OCI-LY3 (cell line): ENCODE results near the gene TOR4A.

Source experiments
- H2AFZ ChIP-seq: fragments of 200-600, 300-600 bp; shearing (Covaris generic); 2 replicates; pipeline ENCODE4 v1.6.0; 2014; ENCODE audit warnings: antibody characterized with exemption, low read depth, low read length
- H3K27ac ChIP-seq: fragments of 200-600, 300-600 bp; sonication (generic); 2 replicates; pipeline ENCODE4 v1.5.1; 2014; ENCODE audit warnings: mild to moderate bottlenecking, low read length, moderate library complexity, mixed read lengths
- H3K27me3 ChIP-seq: fragments of 200-600, 300-600 bp; sonication (generic); 2 replicates; pipeline ENCODE4 v1.6.1; 2014; ENCODE audit warnings: low read depth, low read length, mixed read lengths
- H3K36me3 ChIP-seq: fragments of 200-600, 300-600 bp; sonication (generic); replicated peaks from 2 replicates; pipeline ENCODE3; 2014; ENCODE audit warnings: low read depth, low read length, mixed read lengths
- H3K4me1 ChIP-seq: fragments of 300-600, 200-600 bp; sonication (generic); 2 replicates; pipeline ENCODE4 v1.6.1; 2014; ENCODE audit warnings: low read length, mixed read lengths
- H3K4me2 ChIP-seq: fragments of 200-600, 300-600 bp; sonication (generic); 2 replicates; pipeline ENCODE4 v1.6.1; 2014; ENCODE audit warnings: low read length, mixed read lengths
- H3K4me3 ChIP-seq: fragments of 300-600, 200-600 bp; sonication (generic); 2 replicates; pipeline ENCODE4 v1.5.1; 2014; ENCODE audit warnings: antibody characterized with exemption, mild to moderate bottlenecking, low read length, moderate library complexity
- H3K79me2 ChIP-seq: fragments of 300-600, 200-600 bp; shearing (Covaris generic); 2 replicates; pipeline ENCODE4 v1.6.1; 2014; ENCODE audit warnings: mild to moderate bottlenecking, low read length, mixed read lengths
- H3K9ac ChIP-seq: fragments of 300-600, 200-600 bp; shearing (Covaris generic); 2 replicates; pipeline ENCODE4 v1.6.0; 2014; ENCODE audit warnings: mild to moderate bottlenecking, low read length, moderate library complexity
- H3K9me3 ChIP-seq: fragments of 200-600, 300-600 bp; shearing (Covaris generic); 2 replicates; pipeline ENCODE4 v1.6.1; 2014; ENCODE audit warnings: low read length, mixed read lengths; ENCODE audit not compliant: insufficient read depth
- H4K20me1 ChIP-seq: fragments of 200-600, 300-600 bp; sonication (generic); 2 replicates; pipeline ENCODE4 v1.6.1; 2016; ENCODE audit warnings: low read length, mixed read lengths; ENCODE audit not compliant: insufficient read depth
- EZH2phosphoT487 ChIP-seq: fragments of 200-600 bp; shearing (Covaris generic); IDR thresholded peaks from 2 replicates; pipeline ENCODE4 v1.6.1; 2018; ENCODE audit warnings: antibody characterized with exemption, mixed run types, low read depth
- TF ChIP-seq, protein P1 (sequence below): fragments of 200-600, 300-600 bp; sonication (generic); IDR thresholded peaks from 2 replicates; pipeline ENCODE4 v1.5.1; 2014; ENCODE audit warnings: antibody characterized with exemption, low read length, low read depth

TOR4A gene

DNA sequence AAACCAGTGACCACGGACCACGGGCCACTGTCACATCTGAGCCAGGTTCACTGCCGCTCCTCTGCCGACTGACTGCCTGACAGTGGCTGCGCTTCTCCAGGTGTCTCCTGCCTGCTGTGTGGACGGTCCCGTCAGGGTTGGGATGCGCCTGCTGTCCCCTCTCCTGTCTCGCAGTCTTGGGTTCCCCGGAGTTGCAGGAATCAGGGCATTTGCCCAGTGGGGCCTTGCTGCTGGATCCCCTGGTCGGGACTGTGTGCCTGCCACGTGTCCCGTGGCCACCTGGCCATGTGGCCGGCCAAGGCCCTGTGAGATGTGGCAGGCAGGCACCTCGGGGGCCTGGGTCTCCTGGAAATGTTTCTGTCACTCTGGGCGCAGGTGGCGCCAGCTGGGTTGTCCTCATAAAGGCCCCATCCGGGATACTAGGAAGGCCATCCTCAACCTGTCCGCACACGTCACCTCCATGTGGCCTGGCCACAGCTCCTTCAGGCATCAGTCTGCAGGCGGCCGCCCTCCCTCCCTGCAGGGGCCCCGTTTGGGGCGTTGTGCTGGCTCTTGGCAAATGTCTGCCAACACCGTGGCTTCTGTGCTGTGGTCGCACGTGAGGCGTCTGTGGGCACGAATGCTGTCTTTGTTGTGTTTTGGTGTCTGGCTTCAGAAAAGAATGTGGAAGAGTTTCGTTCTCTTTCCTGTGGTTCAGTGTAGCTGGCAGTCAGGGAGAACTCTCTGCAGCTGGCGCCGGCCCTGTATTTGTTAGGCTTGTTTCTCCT lies 6.4 kb upstream of the TOR4A start:
- H4K20me1 ChIP-seq: no peaks in the 10 kb centered on the region
- no peak overlapping the region for H3K4me2 ChIP-seq
- no peaks in the 10 kb centered on the region for H3K27me3 ChIP-seq
- H3K4me1 ChIP-seq: peaks cover 15% of the 10 kb centered on the region
- no peak overlapping the region for H3K9ac ChIP-seq
- peaks cover 26% of the 10 kb centered on the region for H3K36me3 ChIP-seq
- no peak overlapping the region for H2AFZ ChIP-seq
- TF ChIP-seq EZH2phosphoT487: no peak
- TF ChIP-seq, protein P1, sequence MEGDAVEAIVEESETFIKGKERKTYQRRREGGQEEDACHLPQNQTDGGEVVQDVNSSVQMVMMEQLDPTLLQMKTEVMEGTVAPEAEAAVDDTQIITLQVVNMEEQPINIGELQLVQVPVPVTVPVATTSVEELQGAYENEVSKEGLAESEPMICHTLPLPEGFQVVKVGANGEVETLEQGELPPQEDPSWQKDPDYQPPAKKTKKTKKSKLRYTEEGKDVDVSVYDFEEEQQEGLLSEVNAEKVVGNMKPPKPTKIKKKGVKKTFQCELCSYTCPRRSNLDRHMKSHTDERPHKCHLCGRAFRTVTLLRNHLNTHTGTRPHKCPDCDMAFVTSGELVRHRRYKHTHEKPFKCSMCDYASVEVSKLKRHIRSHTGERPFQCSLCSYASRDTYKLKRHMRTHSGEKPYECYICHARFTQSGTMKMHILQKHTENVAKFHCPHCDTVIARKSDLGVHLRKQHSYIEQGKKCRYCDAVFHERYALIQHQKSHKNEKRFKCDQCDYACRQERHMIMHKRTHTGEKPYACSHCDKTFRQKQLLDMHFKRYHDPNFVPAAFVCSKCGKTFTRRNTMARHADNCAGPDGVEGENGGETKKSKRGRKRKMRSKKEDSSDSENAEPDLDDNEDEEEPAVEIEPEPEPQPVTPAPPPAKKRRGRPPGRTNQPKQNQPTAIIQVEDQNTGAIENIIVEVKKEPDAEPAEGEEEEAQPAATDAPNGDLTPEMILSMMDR: no peak
- H3K27ac ChIP-seq: no peak overlapping the region
- H3K4me3 ChIP-seq: no peak overlapping the region
- no peaks in the 10 kb centered on the region for H3K9me3 ChIP-seq
- H3K79me2 ChIP-seq: no peaks in the 10 kb centered on the region

DNA sequence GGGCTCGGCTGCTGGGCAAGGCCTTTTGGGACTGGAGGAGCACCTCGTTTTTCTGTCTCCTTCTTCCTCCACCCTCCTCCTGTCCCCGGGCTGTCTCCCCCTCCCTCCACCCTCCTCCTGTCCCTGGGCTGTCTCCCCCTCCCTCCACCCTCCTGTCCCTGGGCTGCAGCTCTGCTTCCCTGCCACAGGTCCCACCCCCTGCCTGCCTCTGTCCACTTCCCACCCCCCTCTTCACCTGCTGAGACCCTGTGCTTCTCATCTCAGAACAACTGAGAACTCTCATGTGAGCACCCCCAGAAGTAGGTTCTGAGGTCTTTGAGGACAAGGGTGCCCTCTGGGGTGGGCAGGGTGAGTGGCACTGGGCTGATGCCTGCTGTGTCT lies 5.8 kb upstream of the TOR4A start:
- no peak overlapping the region for H3K4me2 ChIP-seq
- H3K4me1 ChIP-seq: peaks cover 20% of the 10 kb centered on the region
- H4K20me1 ChIP-seq: no peaks in the 10 kb centered on the region
- H3K27me3 ChIP-seq: no peaks in the 10 kb centered on the region
- no peak overlapping the region for H3K9ac ChIP-seq
- H3K9me3 ChIP-seq: no peaks in the 10 kb centered on the region
- H3K4me3 ChIP-seq: no peak overlapping the region
- H3K36me3 ChIP-seq: peaks cover 20% of the 10 kb centered on the region
- H3K79me2 ChIP-seq: no peaks in the 10 kb centered on the region
- TF ChIP-seq, protein P1: no peak
- no peak for TF ChIP-seq EZH2phosphoT487
- H2AFZ ChIP-seq: no peak overlapping the region
- no peak overlapping the region for H3K27ac ChIP-seq

DNA sequence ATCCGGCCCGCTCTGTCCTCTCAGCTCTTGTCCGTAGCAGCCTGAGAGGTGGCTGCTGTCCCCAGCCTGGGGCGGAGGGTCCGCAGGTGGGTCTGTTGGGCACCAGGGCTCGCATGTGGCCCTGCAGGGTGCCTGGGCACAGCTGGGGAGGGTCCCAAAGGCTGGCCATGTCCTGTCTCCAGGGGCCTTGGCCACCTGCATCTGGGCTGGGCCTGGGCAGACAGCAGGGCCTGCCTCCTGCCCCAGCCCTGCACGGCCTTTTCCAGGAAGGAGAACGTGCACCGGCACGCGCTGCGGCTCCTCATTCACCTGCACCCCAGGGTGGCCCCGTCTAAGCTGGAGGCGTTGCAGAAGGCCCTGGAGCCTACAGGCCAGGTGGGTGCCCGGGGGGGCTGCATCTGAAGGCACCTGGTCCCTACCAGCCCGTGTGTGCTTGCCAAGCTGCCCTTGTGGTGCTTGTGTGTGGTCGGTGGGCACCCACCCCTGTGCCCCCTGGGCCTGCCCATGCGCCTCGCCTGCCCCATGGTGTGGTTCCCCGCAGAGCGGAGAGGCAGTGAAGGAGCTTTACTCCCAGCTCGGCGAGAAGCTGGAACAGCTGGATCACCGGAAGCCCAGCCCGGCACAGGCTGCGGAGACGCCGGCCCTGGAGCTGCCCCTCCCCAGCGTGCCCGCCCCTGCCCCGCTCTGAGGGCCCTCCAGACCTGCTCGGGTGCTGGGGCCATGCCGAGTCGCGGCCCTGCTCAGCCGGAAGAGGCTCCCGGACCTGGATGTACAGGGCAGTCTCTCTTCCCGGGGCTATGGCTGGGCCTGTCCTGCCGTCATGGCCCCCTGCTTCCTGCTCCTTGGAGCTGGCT lies 5.1 kb upstream of the TOR4A start:
- TF ChIP-seq EZH2phosphoT487: no peak
- TF ChIP-seq, protein P1: no peak
- Histone ChIP-seq H3K4me1 (peaks cover 28% of the 10 kb centered on the region), H3K9me3 (no peaks in the 10 kb centered on the region), H4K20me1 (no peaks in the 10 kb centered on the region), H2AFZ (no peak overlapping the region), H3K36me3 (peaks cover 16% of the 10 kb centered on the region), H3K79me2 (no peaks in the 10 kb centered on the region), H3K4me2 (no peak overlapping the region), H3K9ac (no peak overlapping the region), H3K27me3 (no peaks in the 10 kb centered on the region), H3K27ac (no peak overlapping the region), H3K4me3 (no peak overlapping the region)

DNA sequence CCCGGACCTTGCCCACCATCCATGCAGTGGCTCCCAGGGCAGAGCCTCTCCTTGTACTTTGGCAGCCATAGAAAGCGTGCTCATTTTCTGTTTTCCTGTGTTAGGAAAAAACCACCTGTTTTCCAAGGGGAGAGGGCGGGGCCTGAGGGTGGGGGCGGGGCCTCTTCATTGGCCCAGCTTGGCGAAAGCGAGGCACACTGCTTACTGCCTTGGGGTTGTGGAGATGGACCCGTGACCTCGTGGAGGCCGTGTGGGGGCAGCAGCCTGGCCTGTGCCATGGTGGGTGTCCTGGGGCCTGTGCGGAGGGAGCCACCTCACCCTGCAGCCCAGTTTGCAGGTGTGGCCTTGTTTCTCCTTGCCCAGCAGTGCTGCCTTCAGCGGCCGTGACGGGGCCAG lies 4.4 kb upstream of the TOR4A start:
- H3K79me2 ChIP-seq: no peaks in the 10 kb centered on the region
- H3K4me2 ChIP-seq: no peak overlapping the region
- H3K36me3 ChIP-seq: peaks cover 12% of the 10 kb centered on the region
- H3K4me3 ChIP-seq: no peak overlapping the region
- H3K27ac ChIP-seq: no peak overlapping the region
- H3K9me3 ChIP-seq: no peaks in the 10 kb centered on the region
- TF ChIP-seq, protein P1: no peak
- TF ChIP-seq EZH2phosphoT487: no peak
- no peaks in the 10 kb centered on the region for H4K20me1 ChIP-seq
- no peak overlapping the region for H3K9ac ChIP-seq
- H3K27me3 ChIP-seq: no peaks in the 10 kb centered on the region
- no peak overlapping the region for H2AFZ ChIP-seq
- peaks cover 28% of the 10 kb centered on the region for H3K4me1 ChIP-seq
